Fibroblast of lung (primary cell): ENCODE results near the gene NBDY. TPM values are rescaled to one million over a fixed set of nuclear protein-coding genes. Genes with fewer than 3 reads are reported as not detected.
A peak's percentile ranks its signal among the peaks of the same experiment; 100 is the strongest.

Experiments
- DNase-seq, 2 donors: peaks; one replicate each; pipeline versions ENCODE4 v3.0.0 to v3.0.0-alpha.2; 2010; ENCODE audit warnings: low read depth in 2 of 2
- H2AFZ ChIP-seq: 2 replicates; pipeline ENCODE4 v1.5.1; 2012; ENCODE audit warnings: low read length, control low read depth, inconsistent platforms
- H3K27ac ChIP-seq: 2 replicates; pipeline ENCODE4 v1.5.1; 2011; ENCODE audit warnings: low read length, control low read depth; ENCODE audit not compliant: insufficient read depth
- H3K27me3 ChIP-seq: 2 replicates; pipeline ENCODE4 v1.5.1; 2011; ENCODE audit warnings: mild to moderate bottlenecking, low read length; ENCODE audit not compliant: control insufficient read depth, insufficient read depth
- H3K36me3 ChIP-seq: 2 replicates; pipeline ENCODE4 v1.5.1; 2011; ENCODE audit warnings: low read length; ENCODE audit not compliant: control insufficient read depth, insufficient read depth
- H3K4me1 ChIP-seq: 2 replicates; pipeline ENCODE4 v1.5.1; 2011; ENCODE audit warnings: low read length; ENCODE audit not compliant: control insufficient read depth, insufficient read depth; ENCODE audit errors: extremely low read depth
- H3K4me2 ChIP-seq: 2 replicates; pipeline ENCODE4 v1.5.1; 2011; ENCODE audit warnings: low read length, control low read depth; ENCODE audit not compliant: insufficient read depth; ENCODE audit errors: extremely low read depth
- H3K4me3 ChIP-seq, 4 experiments: fragments of 200-600 bp in 1 of 4; sonication (generic) in 1 of 4; replicated peaks in 1 of 4; 2 replicates each; pipeline ENCODE4 v1.5.1; 2011 to 2016; ENCODE audit warnings: low read length in 4 of 4, low read depth in 3 of 4, mild to moderate bottlenecking in 3 of 4, control low read depth in 2 of 4, inconsistent platforms in 1 of 4, mixed read lengths in 1 of 4; ENCODE audit not compliant: insufficient read depth in 1 of 4; ENCODE audit errors: control extremely low read depth in 1 of 4
- H3K79me2 ChIP-seq: 2 replicates; pipeline ENCODE4 v1.5.1; 2012; ENCODE audit warnings: mild to moderate bottlenecking, low read length, inconsistent platforms; ENCODE audit not compliant: control insufficient read depth, insufficient read depth
- H3K9ac ChIP-seq: 2 replicates; pipeline ENCODE4 v1.5.1; 2011; ENCODE audit warnings: mild to moderate bottlenecking, low read length, control low read depth; ENCODE audit not compliant: insufficient read depth
- H3K9me3 ChIP-seq: 2 replicates; pipeline ENCODE4 v1.5.1; 2012; ENCODE audit warnings: low read depth, low read length; ENCODE audit not compliant: control insufficient read depth, insufficient read depth
- H4K20me1 ChIP-seq: 2 replicates; pipeline ENCODE4 v1.5.1; 2011; ENCODE audit warnings: low read length; ENCODE audit not compliant: control insufficient read depth, insufficient read depth; ENCODE audit errors: extremely low read depth
- EZH2 ChIP-seq: IDR thresholded peaks from 2 replicates; pipeline ENCODE4 v1.5.1; 2012; ENCODE audit warnings: low read length, control low read depth, mild to moderate bottlenecking; ENCODE audit errors: missing control alignments
- polyA plus RNA-seq, 2 donors: library from polyadenylated mRNA; depleted of rRNA in 1 of 2; stranded (reverse) in 1 of 2; unstranded in 1 of 2; fragments of >200 nt; gene quantifications; 2 replicates each; pipeline ENCODE4 v1.2.1, GENCODE V29; 2011 to 2012; ENCODE audit warnings: missing spikeins in 1 of 2
- total RNA-seq: library from RNA; depleted of rRNA; stranded (reverse); fragments of >200 nt; gene quantifications from 2 replicates; pipeline ENCODE4 v1.2.1, GENCODE V29; 2014
- TF ChIP-seq, protein P1 (sequence below), 2 donors: IDR thresholded peaks in 1 of 2; conservative IDR thresholded peaks in 1 of 2; 1 replicate in 1 of 2; 2 replicates in 1 of 2; pipeline ENCODE4 v1.5.1; 2011 to 2012; ENCODE audit warnings: low read length in 2 of 2, control low read depth in 1 of 2, inconsistent platforms in 1 of 2, low read depth in 1 of 2, mild to moderate bottlenecking in 1 of 2

Gene NBDY
- total and polyA plus RNA-seq, 2 donors (not counting 1 experiment from before 2014, with no cell fraction given) = 5.8 to 39.3 TPM

DNA sequence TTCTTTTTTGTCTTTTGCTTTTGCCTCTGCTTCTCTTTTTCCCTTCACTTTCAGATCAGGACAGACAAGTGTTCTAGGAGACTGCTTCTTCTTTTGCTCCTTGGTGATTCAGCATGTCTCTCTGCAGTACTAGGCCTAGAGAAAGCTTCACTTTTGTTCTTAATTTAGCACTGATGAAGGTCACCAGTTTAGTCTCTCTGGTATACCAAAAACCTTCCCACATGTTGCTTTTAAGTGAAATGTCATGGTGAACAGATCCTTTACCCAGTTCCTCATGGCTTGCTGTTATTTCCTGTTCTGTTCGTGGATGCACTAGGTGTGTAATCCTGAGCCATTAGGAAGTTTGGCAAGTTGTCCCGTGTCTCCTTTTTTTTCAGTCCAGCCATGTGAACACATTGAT, 53.3 kb downstream of the NBDY start:
- H3K4me2 ChIP-seq = no peak overlapping the region

DNA sequence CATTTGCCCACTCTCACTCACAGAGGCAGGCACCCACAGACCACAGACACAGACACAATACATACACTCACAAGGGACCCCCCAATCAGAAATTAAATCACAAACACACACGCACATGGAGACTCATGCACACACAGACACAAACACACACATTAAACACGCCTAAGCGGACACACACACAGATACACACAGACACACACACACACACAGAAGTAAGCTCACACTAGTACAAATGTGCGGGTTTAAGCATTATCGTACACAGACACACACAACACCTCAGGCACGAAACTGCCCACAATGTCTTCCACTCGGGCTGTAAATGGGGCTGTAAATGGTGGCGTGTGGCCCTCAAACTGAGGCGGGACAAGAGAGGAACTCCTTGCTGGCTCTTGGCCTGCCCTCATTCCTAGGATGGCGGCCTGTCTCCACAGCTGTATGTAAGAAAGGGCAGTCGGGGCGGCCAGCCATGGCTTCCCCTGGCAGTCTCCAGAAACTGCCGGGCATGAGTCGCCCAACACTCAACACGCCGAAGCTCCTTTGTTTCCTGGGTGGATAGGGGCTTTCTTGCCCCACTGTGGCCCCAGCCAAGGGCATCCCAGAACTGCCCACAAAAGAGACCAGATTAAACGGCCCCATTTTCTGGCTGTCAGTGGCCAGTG, 53.9 kb downstream of the NBDY start:
- peak overlapping the region; percentile 46 for H2AFZ ChIP-seq
- H3K27ac ChIP-seq = peak overlapping the region; percentile 27

More for the DNA sequence above, 53.3 kb downstream of the NBDY start:
- Histone ChIP-seq H4K20me1 (no peaks in the 10 kb centered on the region), H3K27me3 (no peaks in the 10 kb centered on the region), H3K27ac (no peak overlapping the region), H3K9me3 (no peaks in the 10 kb centered on the region), H3K4me1 (no peaks in the 10 kb centered on the region), H3K79me2 (no peaks in the 10 kb centered on the region), H3K9ac (no peak overlapping the region), H2AFZ (no peak overlapping the region), H3K4me3 (no peak overlapping the region), H3K36me3 (no peaks in the 10 kb centered on the region)
- DNase-seq = no peak
- TF ChIP-seq, protein P1, sequence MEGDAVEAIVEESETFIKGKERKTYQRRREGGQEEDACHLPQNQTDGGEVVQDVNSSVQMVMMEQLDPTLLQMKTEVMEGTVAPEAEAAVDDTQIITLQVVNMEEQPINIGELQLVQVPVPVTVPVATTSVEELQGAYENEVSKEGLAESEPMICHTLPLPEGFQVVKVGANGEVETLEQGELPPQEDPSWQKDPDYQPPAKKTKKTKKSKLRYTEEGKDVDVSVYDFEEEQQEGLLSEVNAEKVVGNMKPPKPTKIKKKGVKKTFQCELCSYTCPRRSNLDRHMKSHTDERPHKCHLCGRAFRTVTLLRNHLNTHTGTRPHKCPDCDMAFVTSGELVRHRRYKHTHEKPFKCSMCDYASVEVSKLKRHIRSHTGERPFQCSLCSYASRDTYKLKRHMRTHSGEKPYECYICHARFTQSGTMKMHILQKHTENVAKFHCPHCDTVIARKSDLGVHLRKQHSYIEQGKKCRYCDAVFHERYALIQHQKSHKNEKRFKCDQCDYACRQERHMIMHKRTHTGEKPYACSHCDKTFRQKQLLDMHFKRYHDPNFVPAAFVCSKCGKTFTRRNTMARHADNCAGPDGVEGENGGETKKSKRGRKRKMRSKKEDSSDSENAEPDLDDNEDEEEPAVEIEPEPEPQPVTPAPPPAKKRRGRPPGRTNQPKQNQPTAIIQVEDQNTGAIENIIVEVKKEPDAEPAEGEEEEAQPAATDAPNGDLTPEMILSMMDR (conservative IDR thresholded peaks at IDR 0.05 in 1 of 2, IDR thresholded peaks at IDR 0.05 in 1 of 2; ENCODE audit: low read depth in 1 of 2, low read length in 2 of 2) = no peak
- no peak for TF ChIP-seq EZH2

DNA sequence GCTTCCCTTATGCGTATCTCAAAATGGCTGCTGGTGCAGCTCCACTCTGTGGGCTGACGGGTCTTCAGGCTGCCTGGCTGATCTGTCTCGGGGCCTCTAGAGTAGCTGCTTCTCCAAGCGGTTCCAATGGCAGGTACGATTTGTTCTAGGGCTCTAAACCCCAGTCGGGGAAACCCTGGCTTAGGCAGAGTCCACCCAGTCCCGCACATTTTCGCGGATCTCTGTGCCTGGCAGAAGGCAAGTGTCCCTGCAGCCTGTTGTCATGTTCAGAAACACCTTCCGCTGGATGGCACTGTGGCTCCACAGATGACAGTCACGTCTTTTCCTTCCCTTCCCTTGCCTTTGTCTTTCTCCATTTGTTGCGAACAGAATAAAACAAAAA, 54.4 kb downstream of the NBDY start:
- no peak overlapping the region for H3K9ac ChIP-seq
- H3K9me3 ChIP-seq = no peaks in the 10 kb centered on the region
- H3K4me3 ChIP-seq = no peak overlapping the region
- no peaks in the 10 kb centered on the region for H4K20me1 ChIP-seq
- H2AFZ ChIP-seq = no peak overlapping the region
- H3K4me2 ChIP-seq = peak overlapping the region; percentile 35
- no peaks in the 10 kb centered on the region for H3K79me2 ChIP-seq
- TF ChIP-seq, protein P1 (conservative IDR thresholded peaks at IDR 0.05 in 1 of 2, IDR thresholded peaks at IDR 0.05 in 1 of 2; ENCODE audit: low read depth in 1 of 2, low read length in 2 of 2) = no peak
- TF ChIP-seq EZH2 = no peak
- DNase-seq = no peak
- H3K36me3 ChIP-seq = no peaks in the 10 kb centered on the region
- H3K27ac ChIP-seq = peak overlapping the region; percentile 27
- H3K27me3 ChIP-seq = no peaks in the 10 kb centered on the region
- no peaks in the 10 kb centered on the region for H3K4me1 ChIP-seq

More for the DNA sequence above, 53.9 kb downstream of the NBDY start:
- no peak for DNase-seq
- no peaks in the 10 kb centered on the region for H3K9me3 ChIP-seq
- no peaks in the 10 kb centered on the region for H3K79me2 ChIP-seq
- H3K36me3 ChIP-seq = no peaks in the 10 kb centered on the region
- no peak overlapping the region for H3K9ac ChIP-seq
- H3K27me3 ChIP-seq = no peaks in the 10 kb centered on the region
- H4K20me1 ChIP-seq = no peaks in the 10 kb centered on the region
- no peak overlapping the region for H3K4me3 ChIP-seq
- H3K4me1 ChIP-seq = no peaks in the 10 kb centered on the region
- peak overlapping the region; percentile 44 for H3K4me2 ChIP-seq
- no peak for TF ChIP-seq EZH2
- TF ChIP-seq, protein P1 (conservative IDR thresholded peaks at IDR 0.05 in 1 of 2, IDR thresholded peaks at IDR 0.05 in 1 of 2; ENCODE audit: low read depth in 1 of 2, low read length in 2 of 2) = no peak
